ENCODE measurements around the gene PDE8A. TPM values are rescaled to one million over a fixed set of nuclear protein-coding genes. Genes with fewer than 3 reads are reported as not detected.

PDE8A gene
- total RNA-seq, 1 experiment from 2014 or later = 44.2 TPM

DNA sequence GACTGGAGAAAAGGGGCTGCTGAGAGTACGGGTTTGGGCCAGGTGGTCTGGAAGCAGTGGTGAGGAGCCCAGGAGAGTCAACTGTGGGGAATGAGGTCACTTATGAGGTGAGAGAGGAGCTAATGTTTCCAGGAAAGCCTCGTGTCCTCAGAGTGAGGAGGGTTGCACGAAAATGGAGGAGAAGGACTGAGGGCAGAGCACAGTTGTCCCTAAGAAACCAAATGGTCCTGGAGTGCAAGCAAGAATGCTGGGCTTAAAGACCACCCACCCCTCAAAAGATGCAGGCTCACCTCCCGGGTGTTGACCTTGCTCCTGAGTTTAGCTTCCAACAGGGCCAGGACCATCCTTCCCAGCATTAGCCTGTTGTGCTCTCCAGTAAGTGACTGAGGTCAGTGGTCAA is 133.2 kb downstream of the PDE8A start:
- TF ChIP-seq, protein P1, sequence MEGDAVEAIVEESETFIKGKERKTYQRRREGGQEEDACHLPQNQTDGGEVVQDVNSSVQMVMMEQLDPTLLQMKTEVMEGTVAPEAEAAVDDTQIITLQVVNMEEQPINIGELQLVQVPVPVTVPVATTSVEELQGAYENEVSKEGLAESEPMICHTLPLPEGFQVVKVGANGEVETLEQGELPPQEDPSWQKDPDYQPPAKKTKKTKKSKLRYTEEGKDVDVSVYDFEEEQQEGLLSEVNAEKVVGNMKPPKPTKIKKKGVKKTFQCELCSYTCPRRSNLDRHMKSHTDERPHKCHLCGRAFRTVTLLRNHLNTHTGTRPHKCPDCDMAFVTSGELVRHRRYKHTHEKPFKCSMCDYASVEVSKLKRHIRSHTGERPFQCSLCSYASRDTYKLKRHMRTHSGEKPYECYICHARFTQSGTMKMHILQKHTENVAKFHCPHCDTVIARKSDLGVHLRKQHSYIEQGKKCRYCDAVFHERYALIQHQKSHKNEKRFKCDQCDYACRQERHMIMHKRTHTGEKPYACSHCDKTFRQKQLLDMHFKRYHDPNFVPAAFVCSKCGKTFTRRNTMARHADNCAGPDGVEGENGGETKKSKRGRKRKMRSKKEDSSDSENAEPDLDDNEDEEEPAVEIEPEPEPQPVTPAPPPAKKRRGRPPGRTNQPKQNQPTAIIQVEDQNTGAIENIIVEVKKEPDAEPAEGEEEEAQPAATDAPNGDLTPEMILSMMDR (conservative IDR thresholded peaks at IDR 0.05; ENCODE audit: low read depth, low read length) = no peak
- TF ChIP-seq EZH2 (IDR thresholded peaks at IDR 0.05; ENCODE audit: low read length, unreplicated experiment) (no peak), EZH2phosphoT487 (IDR thresholded peaks at IDR 0.05; ENCODE audit: borderline replicate concordance, low read length) (no peak)
- no peak for DNase-seq
- Histone ChIP-seq H3K9ac (ENCODE audit: low read length) (no peak overlapping the region), H2AFZ (ENCODE audit: low read length) (no peak overlapping the region), H3K9me3 (ENCODE audit: low read length) (no peaks in the 10 kb centered on the region), H3F3A (ENCODE audit: low read length, unreplicated experiment) (no peaks in the 10 kb centered on the region), H3K4me2 (ENCODE audit: low read length) (no peak overlapping the region), H3K4me1 (ENCODE audit: insufficient read depth, low read length) (peaks cover 9% of the 10 kb centered on the region; the same call in 1 of the 2 replicates), H3K36me3 (ENCODE audit: low read depth, low read length) (peaks cover 48% of the 10 kb centered on the region), H3K4me3 (ENCODE audit: low read length) (no peak overlapping the region), H3K79me2 (ENCODE audit: low read length) (no peaks in the 10 kb centered on the region), H3K9me2 (replicated peaks; ENCODE audit: low read length) (no peaks in the 10 kb centered on the region), H4K20me1 (ENCODE audit: low read length) (no peaks in the 10 kb centered on the region), H3K27me3 (ENCODE audit: low read length) (no peaks in the 10 kb centered on the region), H3K27ac (ENCODE audit: low read length) (no peak overlapping the region)
- BruUV-seq (replicated peaks) = no TSS peak
- CTCF ChIA-PET = no interaction called here
- intact Hi-C loops (cut with micrococcal nuclease) = no loop called here
- POLR2A ChIA-PET (ENCODE audit: unreplicated experiment) = no interaction called here
- ATAC-seq = no peak

DNA sequence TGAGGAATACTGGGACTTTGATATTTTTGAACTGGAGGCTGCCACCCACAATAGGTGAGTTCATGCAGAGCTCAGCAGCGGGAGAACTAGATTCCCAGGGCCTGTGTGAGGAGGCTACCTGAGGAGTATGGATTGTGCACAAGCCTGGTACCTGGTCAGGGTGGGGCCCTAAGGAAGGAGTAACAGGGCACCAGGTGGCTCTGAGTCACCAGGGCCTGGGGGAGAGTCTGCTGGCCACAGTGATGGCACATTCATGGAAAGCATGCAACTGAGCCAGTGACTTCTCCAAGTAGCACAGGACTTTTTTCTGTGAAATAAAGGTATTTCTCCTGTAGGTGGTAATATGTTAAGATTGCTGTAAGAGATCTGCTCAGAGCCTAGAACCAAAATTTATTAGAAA is 134.4 kb downstream of the PDE8A start:
- Histone ChIP-seq H4K20me1 (ENCODE audit: low read length) (no peaks in the 10 kb centered on the region), H3K36me3 (ENCODE audit: low read depth, low read length) (peaks cover 53% of the 10 kb centered on the region), H2AFZ (ENCODE audit: low read length) (no peak overlapping the region), H3K9me3 (ENCODE audit: low read length) (no peaks in the 10 kb centered on the region), H3K27ac (ENCODE audit: low read length) (no peak overlapping the region), H3K4me2 (ENCODE audit: low read length) (no peak overlapping the region), H3K9ac (ENCODE audit: low read length) (no peak overlapping the region), H3F3A (ENCODE audit: low read length, unreplicated experiment) (no peaks in the 10 kb centered on the region), H3K79me2 (ENCODE audit: low read length) (no peaks in the 10 kb centered on the region), H3K4me1 (ENCODE audit: insufficient read depth, low read length) (peaks cover 9% of the 10 kb centered on the region; the same call in 1 of the 2 replicates), H3K4me3 (ENCODE audit: low read length) (no peak overlapping the region), H3K9me2 (replicated peaks; ENCODE audit: low read length) (no peaks in the 10 kb centered on the region), H3K27me3 (ENCODE audit: low read length) (no peaks in the 10 kb centered on the region)
- ATAC-seq (peak; percentile 80), DNase-seq (peak; percentile 70)
- intact Hi-C loops (cut with micrococcal nuclease) = no loop called here
- TF ChIP-seq EZH2phosphoT487 (IDR thresholded peaks at IDR 0.05; ENCODE audit: borderline replicate concordance, low read length) (no peak), EZH2 (IDR thresholded peaks at IDR 0.05; ENCODE audit: low read length, unreplicated experiment) (no peak)
- TF ChIP-seq, protein P1 (conservative IDR thresholded peaks at IDR 0.05; ENCODE audit: low read depth, low read length) = no peak
- ChIA-PET CTCF (no interaction called here), POLR2A (ENCODE audit: unreplicated experiment) (no interaction called here)
- no TSS peak for BruUV-seq (replicated peaks)

DNA sequence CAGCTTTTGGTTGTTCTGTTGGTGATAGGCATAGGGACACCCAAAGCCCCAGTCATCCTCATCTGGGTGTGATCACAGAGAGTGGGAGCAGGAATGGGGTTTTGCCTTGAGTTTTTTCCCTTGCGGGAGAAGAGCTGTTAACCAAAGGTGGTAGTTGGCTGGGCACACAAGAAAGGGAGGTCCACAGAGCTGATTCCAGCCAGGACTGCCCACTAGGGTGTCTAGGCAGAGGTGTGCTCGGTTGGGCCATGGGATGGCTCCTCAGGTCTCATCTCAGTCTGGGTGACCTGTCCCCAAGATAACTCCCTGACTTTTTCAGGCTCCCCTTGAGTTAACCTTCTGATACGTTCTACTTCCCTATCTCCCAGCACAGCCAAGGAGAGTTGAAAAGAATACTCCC is 134.8 kb downstream of the PDE8A start:
- ChIA-PET POLR2A (ENCODE audit: unreplicated experiment) (no interaction called here), CTCF (no interaction called here)
- intact Hi-C loops (cut with micrococcal nuclease) = no loop called here
- DNase-seq (no peak), ATAC-seq (no peak)
- Histone ChIP-seq H4K20me1 (ENCODE audit: low read length) (no peaks in the 10 kb centered on the region), H3K27ac (ENCODE audit: low read length) (no peak overlapping the region), H3K9ac (ENCODE audit: low read length) (no peak overlapping the region), H3K4me1 (ENCODE audit: insufficient read depth, low read length) (peaks cover 9% of the 10 kb centered on the region; the same call in 1 of the 2 replicates), H3K4me2 (ENCODE audit: low read length) (no peak overlapping the region), H3K27me3 (ENCODE audit: low read length) (no peaks in the 10 kb centered on the region), H3F3A (ENCODE audit: low read length, unreplicated experiment) (no peaks in the 10 kb centered on the region), H3K36me3 (ENCODE audit: low read depth, low read length) (peaks cover 53% of the 10 kb centered on the region), H3K9me3 (ENCODE audit: low read length) (no peaks in the 10 kb centered on the region), H3K9me2 (replicated peaks; ENCODE audit: low read length) (no peaks in the 10 kb centered on the region), H3K4me3 (ENCODE audit: low read length) (no peak overlapping the region), H3K79me2 (ENCODE audit: low read length) (no peaks in the 10 kb centered on the region), H2AFZ (ENCODE audit: low read length) (no peak overlapping the region)
- BruUV-seq (replicated peaks) = no TSS peak
- TF ChIP-seq, protein P1 (conservative IDR thresholded peaks at IDR 0.05; ENCODE audit: low read depth, low read length) = no peak
- no peak for TF ChIP-seq EZH2 (IDR thresholded peaks at IDR 0.05; ENCODE audit: low read length, unreplicated experiment)
- TF ChIP-seq EZH2phosphoT487 (IDR thresholded peaks at IDR 0.05; ENCODE audit: borderline replicate concordance, low read length) = no peak

All from PC-3 (cell line).